Omental fat pad (tissue), 4 donors: ENCODE measurements around the gene SF3B5. TPM values are rescaled to one million over a fixed set of nuclear protein-coding genes. Genes with fewer than 3 reads are reported as not detected.
A peak's percentile ranks its signal among the peaks of the same experiment; 100 is the strongest.

Experiments
- ATAC-seq: fragments of 150-250 bp; one replicate; pipeline ENCODE4 v1.9.1; 2016; ENCODE audit warnings: mild to moderate bottlenecking, moderate library complexity; ENCODE audit not compliant: low FRiP score
- DNase-seq: peaks from one replicate; pipeline ENCODE4 v3.0.0-alpha.2; 2019; ENCODE audit warnings: low spot score
- total RNA-seq, 4 donors: library from RNA; depleted of rRNA; stranded (reverse); fragments of >200 nt; gene quantifications; one replicate each; pipeline ENCODE4 v1.1.0, GENCODE V29; 2016
- TF ChIP-seq, protein P1 (sequence below), 3 donors: fragments of 450-650 bp; IDR thresholded peaks; one replicate each; pipeline ENCODE4 v1.5.1; 2016 to 2017; ENCODE audit warnings: antibody characterized with exemption in 3 of 3, mild to moderate bottlenecking in 3 of 3, moderate library complexity in 2 of 3

The SF3B5 gene
- total RNA-seq, 4 donors from 2014 or later, result 105 to 189 (median 157) TPM

DNA sequence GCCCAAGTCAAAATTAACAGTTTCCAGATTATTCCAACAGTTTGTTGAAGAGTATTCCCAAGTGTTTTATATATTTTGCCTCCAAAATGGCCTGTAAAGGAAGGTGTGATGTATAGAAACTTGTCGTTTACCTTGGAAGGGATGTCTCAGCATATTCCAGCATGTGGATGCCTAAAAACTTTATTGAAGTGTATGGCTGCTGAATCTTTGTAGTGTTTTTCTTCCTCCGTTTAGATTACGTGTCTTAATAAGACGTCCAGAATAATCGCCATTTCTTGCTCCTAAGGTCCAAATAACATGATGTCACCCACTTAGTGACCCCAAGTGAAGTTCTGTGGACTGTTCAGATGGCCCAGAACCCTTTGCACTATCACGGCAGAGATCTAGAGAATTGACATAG is 18.0 kb upstream of the SF3B5 start:
- TF ChIP-seq, protein P1, sequence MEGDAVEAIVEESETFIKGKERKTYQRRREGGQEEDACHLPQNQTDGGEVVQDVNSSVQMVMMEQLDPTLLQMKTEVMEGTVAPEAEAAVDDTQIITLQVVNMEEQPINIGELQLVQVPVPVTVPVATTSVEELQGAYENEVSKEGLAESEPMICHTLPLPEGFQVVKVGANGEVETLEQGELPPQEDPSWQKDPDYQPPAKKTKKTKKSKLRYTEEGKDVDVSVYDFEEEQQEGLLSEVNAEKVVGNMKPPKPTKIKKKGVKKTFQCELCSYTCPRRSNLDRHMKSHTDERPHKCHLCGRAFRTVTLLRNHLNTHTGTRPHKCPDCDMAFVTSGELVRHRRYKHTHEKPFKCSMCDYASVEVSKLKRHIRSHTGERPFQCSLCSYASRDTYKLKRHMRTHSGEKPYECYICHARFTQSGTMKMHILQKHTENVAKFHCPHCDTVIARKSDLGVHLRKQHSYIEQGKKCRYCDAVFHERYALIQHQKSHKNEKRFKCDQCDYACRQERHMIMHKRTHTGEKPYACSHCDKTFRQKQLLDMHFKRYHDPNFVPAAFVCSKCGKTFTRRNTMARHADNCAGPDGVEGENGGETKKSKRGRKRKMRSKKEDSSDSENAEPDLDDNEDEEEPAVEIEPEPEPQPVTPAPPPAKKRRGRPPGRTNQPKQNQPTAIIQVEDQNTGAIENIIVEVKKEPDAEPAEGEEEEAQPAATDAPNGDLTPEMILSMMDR (IDR thresholded peaks at IDR 0.05), result no peak
- no peak for DNase-seq
- no peak for ATAC-seq

- TF ChIP-seq, protein P1 (IDR thresholded peaks at IDR 0.05), result no peak
- DNase-seq, result no peak
- ATAC-seq, result peak; percentile 25
These were observed 14.8 kb upstream of the SF3B5 start for GRCh38 chr6:144110210-144110609.

DNA sequence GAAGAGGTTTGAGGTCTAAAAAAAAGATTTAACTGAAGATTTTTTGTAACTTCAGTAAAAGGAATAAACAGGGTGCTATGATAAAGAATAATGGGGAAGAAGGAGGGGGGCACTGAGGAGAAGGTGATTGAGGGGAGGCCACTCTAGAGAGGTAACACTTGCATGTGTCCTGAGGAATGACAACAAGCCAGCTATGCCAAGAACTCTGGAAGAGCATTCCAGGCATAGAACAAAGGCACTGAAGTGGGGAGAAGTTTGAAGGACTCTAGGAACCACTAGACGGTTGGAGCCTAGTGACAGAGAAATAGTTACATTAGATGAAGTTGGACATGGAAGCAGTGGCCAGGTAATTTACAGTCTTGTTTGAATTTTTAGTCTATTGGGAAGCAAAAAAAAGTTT is 10.8 kb upstream of the SF3B5 start:
- ATAC-seq, result no peak
- no peak for DNase-seq
- TF ChIP-seq, protein P1 (IDR thresholded peaks at IDR 0.05), result no peak

- peak; percentile 42 for ATAC-seq
- TF ChIP-seq, protein P1 (IDR thresholded peaks at IDR 0.05), result no peak
- no peak for DNase-seq
These were observed 9.6 kb upstream of the SF3B5 start for GRCh38 chr6:144104898-144105487.

DNA sequence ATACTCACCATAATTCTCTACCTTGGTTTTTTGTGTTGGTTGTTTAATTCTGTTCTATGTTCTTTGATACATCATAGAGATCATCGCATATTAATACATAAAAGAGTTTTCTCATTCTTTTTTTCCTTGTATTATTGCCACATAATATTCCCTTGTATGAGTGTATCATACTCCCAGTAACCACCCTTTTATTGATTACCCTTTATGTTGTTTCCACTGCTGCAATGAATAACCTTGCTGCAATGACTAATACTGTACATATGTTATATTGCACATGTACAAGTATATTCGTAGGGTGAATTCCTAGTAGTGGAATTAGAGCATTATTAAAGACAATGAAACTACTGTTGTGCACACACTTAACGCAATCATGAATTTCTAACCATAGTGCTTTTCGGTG is 9.1 kb upstream of the SF3B5 start:
- TF ChIP-seq, protein P1 (IDR thresholded peaks at IDR 0.05), result no peak
- no peak for ATAC-seq
- DNase-seq, result no peak

DNA sequence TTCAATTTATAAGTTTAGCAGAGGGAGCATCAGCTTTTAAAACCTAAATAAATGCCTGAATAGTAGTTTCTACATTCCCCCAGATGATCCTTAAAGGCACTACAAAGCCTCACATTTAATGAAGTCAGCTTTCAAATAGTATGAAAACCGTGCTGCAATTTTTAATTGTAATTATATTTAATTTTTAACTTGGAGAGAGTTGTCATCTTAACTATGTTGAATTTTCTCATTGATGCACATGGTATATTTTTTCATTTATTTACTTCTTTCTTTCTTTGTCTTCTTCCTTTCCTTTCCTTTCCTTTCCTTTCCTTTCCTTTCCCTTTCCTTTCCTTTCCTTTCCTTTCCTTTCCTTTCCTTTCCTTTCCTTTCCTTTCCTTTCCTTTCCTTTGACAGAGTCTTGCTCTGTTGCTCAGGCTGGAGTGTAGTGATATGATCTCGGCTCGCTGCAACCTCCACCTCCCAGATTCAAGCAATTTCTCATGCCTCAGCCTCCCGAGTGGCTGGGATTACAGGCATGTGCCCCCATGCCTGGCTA is 7.7 kb upstream of the SF3B5 start:
- TF ChIP-seq, protein P1 (IDR thresholded peaks at IDR 0.05), result no peak
- DNase-seq, result no peak
- no peak for ATAC-seq

DNA sequence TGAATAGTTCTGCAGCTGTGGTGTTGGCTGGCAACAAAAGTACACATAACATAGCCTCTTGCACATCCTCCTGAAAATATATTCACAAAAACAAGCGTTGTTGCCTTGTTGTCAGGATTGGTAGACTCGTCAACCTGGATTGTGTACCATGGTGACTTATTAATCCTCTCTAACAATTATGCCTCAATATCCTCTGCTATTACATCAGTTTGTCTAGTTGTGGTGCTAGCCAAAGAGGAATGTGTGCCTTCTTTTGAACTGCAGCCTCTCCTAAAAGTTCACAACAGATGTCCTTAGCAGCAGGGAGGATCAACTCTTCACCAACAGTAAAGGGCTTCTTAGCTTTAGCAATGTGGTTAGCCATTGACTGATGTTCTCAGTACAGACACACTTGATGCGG is 3.6 kb upstream of the SF3B5 start:
- DNase-seq (no peak), ATAC-seq (no peak)
- TF ChIP-seq, protein P1 (IDR thresholded peaks at IDR 0.05), result no peak
